Right cardiac atrium (tissue), 5 donors: Measurements from ENCODE around the gene AGBL4. TPM values are rescaled to one million over a fixed set of nuclear protein-coding genes. Genes with fewer than 3 reads are reported as not detected.
"Not testable (repeated sequence)": the region's sequence is repeated elsewhere in the genome, so short reads cannot be mapped to it uniquely, and the experiment has no call there.

Experiments used
- ATAC-seq, 2 donors: fragments of 200-7000 bp; cut with Tn5 transposase; one replicate each; pipeline versions ENCODE4 v1.8.0 to v1.9.1; 2020; ENCODE audit warnings: moderate library complexity in 2 of 2, mild to moderate bottlenecking in 1 of 2
- DNase-seq, 3 donors: peaks; one replicate each; pipeline ENCODE4 v3.0.0-alpha.2; 2020
- H3K27ac ChIP-seq: one replicate; pipeline ENCODE4 v1.5.1; 2013; ENCODE audit warnings: mild to moderate bottlenecking, low read length, control low read depth, moderate library complexity
- H3K27me3 ChIP-seq: one replicate; pipeline ENCODE4 v1.6.1; 2013; ENCODE audit not compliant: control insufficient read depth, insufficient read depth
- H3K4me1 ChIP-seq: one replicate; pipeline ENCODE4 v1.6.1; 2013; ENCODE audit warnings: low read length; ENCODE audit not compliant: control insufficient read depth, insufficient read depth
- H3K4me3 ChIP-seq: one replicate; pipeline ENCODE4 v1.5.1; 2013; ENCODE audit warnings: low read length, control low read depth
- H3K9me3 ChIP-seq: one replicate; pipeline ENCODE4 v1.6.1; 2013; ENCODE audit warnings: low read length; ENCODE audit not compliant: control insufficient read depth
- WGBS: extraction: QIAGEN DNeasy Blood & Tissue Kit; methylation state at CpG from one replicate; pipeline ENCODE4 v1.1.7; 2013; 5-methylcytosine and 5-hydroxymethylcytosine counted together
- intact Hi-C, 4 donors: fragments of 100-400 bp; cut with DNase I; formaldehyde crosslinking; loops; one replicate each; pipeline versions ENCODE4 v1.11.0 to v1.14.0; 2022 to 2023
- polyA plus RNA-seq: library from polyadenylated mRNA; stranded (reverse); fragments of 200-250 nt; gene quantifications from one replicate; pipeline ENCODE4 v1.2.3, GENCODE V29; 2013
- total RNA-seq, 4 donors: library from RNA; stranded (reverse); fragmentation: NEBNext Ultra II Directional; extraction: Animal tissue kit (Norgen Biotek cat#: 25700); gene quantifications; one replicate each; pipeline ENCODE4 v1.2.1, GENCODE V29; 2021
- donor health status: healthy with polysubstance abuse.
- donor health status: DM: no; HTN: yes; CAD: no.
- donor health status: DM: no; HTN: no; CAD: no.
- donor health status: DM: no; HTN: yes; CAD: no; lungs with severe emphysema.
- donor health status: DM: yes; HTN: yes; CAD: no.

Gene AGBL4
- total and polyA plus RNA-seq, 5 donors, result 1.1 to 4.3 (median 4.0) TPM

- H3K27me3 ChIP-seq, DNase-seq, H3K4me1 ChIP-seq, H3K27ac ChIP-seq, intact Hi-C loops, H3K9me3 ChIP-seq, ATAC-seq, H3K4me3 ChIP-seq: not testable (repeated sequence)
- 90% methylated on average over 11 of the region's 11 CpGs for WGBS
These were observed 108.5 kb downstream of the AGBL4 start for GRCh38 chr1:49915301-49915700.

DNA sequence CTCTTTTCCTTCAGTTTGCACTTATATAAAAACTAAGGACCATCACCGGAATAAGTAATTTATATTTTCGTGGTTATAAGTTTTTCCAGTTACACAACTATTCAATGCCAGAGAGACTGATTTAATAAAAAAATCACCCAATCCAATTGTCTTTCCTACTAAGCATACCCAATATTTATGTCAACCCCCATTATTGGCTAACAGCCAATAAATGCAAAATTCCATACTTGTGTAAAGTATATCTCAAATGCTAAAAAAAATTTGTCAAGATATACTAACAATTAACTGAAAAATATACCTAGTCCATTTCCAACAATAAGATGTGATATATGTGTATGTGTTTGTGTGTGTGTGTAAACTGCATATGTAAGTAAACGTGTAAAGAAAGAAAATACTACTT is 117.4 kb downstream of the AGBL4 start:
- 80% methylated on average over 3 of the region's 3 CpGs for WGBS

DNA sequence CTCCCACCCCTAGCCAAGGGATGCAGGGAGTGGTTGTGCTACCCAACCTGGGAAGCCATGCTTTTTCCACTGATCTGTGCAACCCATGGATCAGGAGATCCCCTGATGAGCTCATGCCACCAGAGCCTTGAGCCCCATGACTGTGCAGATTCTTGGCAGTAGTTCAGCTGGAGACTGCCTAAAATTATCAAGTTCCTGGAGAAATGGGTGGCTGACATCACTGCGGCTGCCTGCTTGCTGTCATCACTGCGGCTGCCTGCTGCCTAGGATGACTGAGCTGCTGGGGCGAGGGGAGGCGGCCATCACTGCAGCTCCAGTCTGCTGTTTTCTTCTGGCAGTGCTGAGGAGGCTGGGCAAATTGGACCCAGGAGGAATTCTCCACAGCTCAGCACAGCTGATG is 159.2 kb downstream of the AGBL4 start:
- DNase-seq (no peak), ATAC-seq (peak in 1 of 2 donors; percentile 16)
- H3K4me3 ChIP-seq, result no peak overlapping the region
- WGBS, result 77% methylated on average over 4 of the region's 4 CpGs
- H3K9me3 ChIP-seq, result no peaks in the 10 kb centered on the region
- no peak overlapping the region for H3K27ac ChIP-seq
- H3K27me3 ChIP-seq, result no peaks in the 10 kb centered on the region
- H3K4me1 ChIP-seq, result no peaks in the 10 kb centered on the region
- intact Hi-C loops, result no loop called here

More for the DNA sequence above, 117.4 kb downstream of the AGBL4 start:
- intact Hi-C loops, result no loop called here
- ATAC-seq (no peak), DNase-seq (no peak)
- Histone ChIP-seq H3K4me1 (no peaks in the 10 kb centered on the region), H3K9me3 (no peaks in the 10 kb centered on the region), H3K27ac (no peak overlapping the region), H3K27me3 (no peaks in the 10 kb centered on the region), H3K4me3 (no peak overlapping the region)

DNA sequence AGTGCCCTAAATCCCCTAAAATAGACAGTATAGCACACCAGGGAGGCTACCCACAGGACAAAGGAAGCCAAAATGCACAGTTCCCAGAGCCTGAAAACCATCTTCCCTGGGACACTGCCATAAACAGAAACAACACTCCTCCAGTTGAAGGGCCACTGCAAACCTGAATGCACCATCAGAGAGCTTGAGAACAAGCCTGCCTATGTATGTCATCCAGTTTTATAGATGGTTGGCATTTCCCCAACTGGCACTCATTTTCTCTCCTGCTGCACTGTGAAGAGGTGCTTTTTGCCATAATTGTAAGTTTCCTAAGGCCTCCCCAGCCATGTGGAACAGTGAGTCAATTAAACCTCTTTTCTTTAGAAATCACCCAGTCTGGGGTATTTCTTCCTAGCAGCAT is 169.0 kb downstream of the AGBL4 start:
- intact Hi-C loops, result no loop called here
- Histone ChIP-seq H3K27ac (no peak overlapping the region), H3K27me3 (no peaks in the 10 kb centered on the region), H3K4me1 (no peaks in the 10 kb centered on the region), H3K9me3 (no peaks in the 10 kb centered on the region), H3K4me3 (no peak overlapping the region)
- DNase-seq, result no peak
- ATAC-seq, result no peak

- 91% methylated on average over 2 of the region's 2 CpGs for WGBS
- H3K4me1 ChIP-seq, result no peaks in the 10 kb centered on the region
- no peaks in the 10 kb centered on the region for H3K27me3 ChIP-seq
- no peak overlapping the region for H3K27ac ChIP-seq
- no peak overlapping the region for H3K4me3 ChIP-seq
- ATAC-seq (no peak), DNase-seq (no peak)
- intact Hi-C loops, result no loop called here
- peaks cover 11% of the 10 kb centered on the region for H3K9me3 ChIP-seq
These were observed 181.2 kb downstream of the AGBL4 start for GRCh38 chr1:49842596-49842995.

DNA sequence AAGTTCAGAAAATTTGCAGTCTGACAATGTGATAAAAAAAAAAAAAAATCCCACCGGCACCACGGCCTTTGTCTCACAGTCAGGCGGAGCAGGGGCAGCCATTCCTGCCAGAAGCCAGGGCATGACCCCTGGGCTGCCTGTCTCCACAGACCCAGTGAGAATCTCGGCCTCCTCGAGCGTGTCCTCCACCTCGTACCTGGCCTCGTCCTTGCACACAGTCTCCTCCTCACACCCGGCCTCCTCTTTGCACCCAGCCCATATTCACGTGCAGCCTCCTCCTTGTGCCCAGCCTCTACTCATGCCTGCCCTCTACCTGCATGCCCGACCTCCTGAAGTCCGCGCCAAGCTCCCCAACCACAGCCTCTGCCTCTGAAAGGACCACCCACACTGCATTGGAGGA is 182.0 kb downstream of the AGBL4 start:
- Histone ChIP-seq H3K4me3 (no peak overlapping the region), H3K9me3 (peaks cover 11% of the 10 kb centered on the region), H3K27me3 (no peaks in the 10 kb centered on the region), H3K4me1 (no peaks in the 10 kb centered on the region), H3K27ac (no peak overlapping the region)
- no peak for DNase-seq
- ATAC-seq, result no peak
- WGBS, result 90% methylated on average over 13 of the region's 13 CpGs
- intact Hi-C loops, result no loop called here

DNA sequence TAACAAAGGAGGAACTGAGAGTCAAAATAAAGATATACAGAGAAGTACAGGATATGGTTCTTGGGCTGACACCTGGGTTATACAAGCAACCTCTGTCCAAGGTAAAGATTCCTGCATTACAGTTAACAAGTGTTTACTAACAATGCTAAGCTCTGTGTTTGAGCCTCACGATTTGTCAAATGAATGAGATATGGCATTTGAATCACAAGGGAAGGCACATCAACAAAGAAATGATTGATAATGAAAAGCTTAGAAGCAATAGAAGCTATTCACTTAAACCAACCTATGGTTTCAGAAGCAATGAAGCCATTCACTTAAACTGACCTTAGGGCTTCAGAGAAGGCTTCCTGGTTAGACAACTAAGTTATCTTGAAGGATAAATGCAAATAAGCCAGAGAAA is 199.5 kb downstream of the AGBL4 start:
- intact Hi-C loops, result no loop called here
- ATAC-seq (no peak), DNase-seq (no peak)
- Histone ChIP-seq H3K4me3 (no peak overlapping the region), H3K9me3 (no peaks in the 10 kb centered on the region), H3K27me3 (no peaks in the 10 kb centered on the region), H3K4me1 (no peaks in the 10 kb centered on the region), H3K27ac (no peak overlapping the region)
- 18% methylated on average over 1 of the region's 1 CpG for WGBS

GRCh38 chr1:49817681-49818080 is 206.1 kb downstream of the AGBL4 start:
- no peaks in the 10 kb centered on the region for H3K9me3 ChIP-seq
- no peak overlapping the region for H3K4me3 ChIP-seq
- H3K27ac ChIP-seq, result no peak overlapping the region
- intact Hi-C loops, result no loop called here
- H3K4me1 ChIP-seq, result no peaks in the 10 kb centered on the region
- H3K27me3 ChIP-seq, result no peaks in the 10 kb centered on the region
- no peak for DNase-seq
- WGBS, result 62% methylated on average over 2 of the region's 2 CpGs
- ATAC-seq, result no peak

DNA sequence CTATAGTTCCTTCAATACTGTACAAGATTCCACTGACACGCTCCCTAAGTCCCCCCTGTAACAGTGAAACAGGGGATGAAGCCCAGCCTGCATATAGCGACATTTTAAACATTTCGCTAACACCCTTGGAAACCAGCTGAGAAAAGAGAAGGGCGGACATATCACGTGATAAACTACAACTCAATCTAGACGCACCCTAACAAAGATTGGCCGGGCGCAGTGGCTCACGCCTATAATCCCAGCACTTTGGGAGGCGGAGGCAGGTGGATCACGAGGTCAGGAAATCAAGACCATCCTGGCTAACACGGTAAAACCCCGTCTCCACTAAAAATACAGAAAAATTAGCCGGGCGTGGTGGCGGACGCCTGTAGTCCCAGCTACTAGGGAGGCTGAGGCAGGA is 236.7 kb downstream of the AGBL4 start:
- H3K9me3 ChIP-seq, ATAC-seq, intact Hi-C loops, H3K4me3 ChIP-seq, H3K27me3 ChIP-seq, H3K4me1 ChIP-seq, DNase-seq, H3K27ac ChIP-seq: not testable (repeated sequence)
- 89% methylated on average over 17 of the region's 17 CpGs for WGBS

DNA sequence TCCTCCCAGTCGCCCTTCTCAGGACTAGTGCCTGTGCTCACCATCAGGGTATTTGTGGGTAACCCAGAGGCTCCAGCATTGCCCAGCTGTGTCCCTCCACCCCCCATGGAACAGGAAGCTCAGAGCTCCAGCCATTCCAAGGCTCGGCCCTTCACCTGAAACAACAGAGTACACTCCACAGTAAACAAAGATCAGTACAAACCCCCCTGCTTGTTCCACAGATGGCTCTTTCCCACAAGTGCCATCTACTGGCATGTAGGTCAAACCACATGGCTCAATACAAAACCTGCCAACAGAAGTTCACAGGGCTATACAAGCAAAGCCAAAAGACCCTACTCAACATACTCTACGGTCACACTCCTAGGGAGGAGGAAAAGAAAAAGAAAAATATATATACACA is 258.7 kb downstream of the AGBL4 start:
- DNase-seq (no peak), ATAC-seq (no peak)
- Histone ChIP-seq H3K4me1 (no peaks in the 10 kb centered on the region), H3K4me3 (no peak overlapping the region), H3K27me3 (no peaks in the 10 kb centered on the region), H3K9me3 (no peaks in the 10 kb centered on the region), H3K27ac (no peak overlapping the region)
- intact Hi-C loops, result no loop called here
- whole genome bisulfite sequencing, result 53% methylated on average over 3 of the region's 3 CpGs

- 89% methylated on average over 9 of the region's 9 CpGs for WGBS
- H3K27ac ChIP-seq, intact Hi-C loops, H3K4me3 ChIP-seq, H3K4me1 ChIP-seq, H3K9me3 ChIP-seq, H3K27me3 ChIP-seq, ATAC-seq: not testable (repeated sequence)
- peak in 1 of 3 donors; percentile 18 for DNase-seq
These were observed 285.6 kb downstream of the AGBL4 start for GRCh38 chr1:49738118-49738517.

DNA sequence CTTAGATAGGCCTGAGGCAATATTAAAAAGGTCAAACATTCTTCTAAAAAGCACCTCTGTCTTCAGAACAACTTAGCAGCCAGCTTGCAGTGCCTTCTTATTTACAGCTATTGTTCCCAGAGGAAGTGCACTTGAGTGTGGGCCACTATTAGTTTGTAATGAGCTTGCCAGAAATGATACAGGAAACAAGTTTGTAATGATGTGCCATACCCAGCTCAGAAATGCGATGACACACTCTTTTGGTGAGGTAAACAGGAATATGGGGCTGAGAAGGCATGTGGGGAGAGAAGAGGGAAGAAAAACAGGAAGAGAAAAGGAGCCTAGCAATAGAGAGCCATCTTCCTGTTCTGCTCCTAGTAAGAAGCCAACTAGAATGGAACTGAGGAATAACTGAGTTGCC is 295.4 kb downstream of the AGBL4 start:
- Histone ChIP-seq H3K27me3 (no peaks in the 10 kb centered on the region), H3K4me1 (no peaks in the 10 kb centered on the region), H3K4me3 (no peak overlapping the region), H3K9me3 (no peaks in the 10 kb centered on the region), H3K27ac (no peak overlapping the region)
- no peak for ATAC-seq
- intact Hi-C loops, result no loop called here
- DNase-seq, result no peak
- WGBS, result 40% methylated on average over 1 of the region's 1 CpG
